ACC112 (cell line): Measurements from ENCODE around the gene SATB2.

Source experiments
- H2AFZ ChIP-seq: fragments of 200-600 bp; sonication (generic); one replicate; pipeline ENCODE4 v1.6.0; 2017; ENCODE audit warnings: antibody characterized with exemption, low read length; ENCODE audit not compliant: unreplicated experiment
- H3K27ac ChIP-seq: fragments of 200-600 bp; sonication (generic); 2 replicates; pipeline ENCODE4 v1.5.1; 2014; ENCODE audit warnings: low read depth, mild to moderate bottlenecking, antibody characterized with exemption, low read length, moderate library complexity
- H3K27me3 ChIP-seq: fragments of 200-600 bp; sonication (generic); 2 replicates; pipeline ENCODE4 v1.6.1; 2014; ENCODE audit warnings: mild to moderate bottlenecking, antibody characterized with exemption, low read length, moderate library complexity, mixed read lengths; ENCODE audit not compliant: insufficient read depth
- H3K36me3 ChIP-seq: fragments of 200-600 bp; sonication (generic); 2 replicates; pipeline ENCODE4 v1.6.1; 2016; ENCODE audit warnings: mild to moderate bottlenecking, antibody characterized with exemption, low read length, moderate library complexity, mixed read lengths; ENCODE audit not compliant: insufficient read depth
- H3K4me1 ChIP-seq: fragments of 200-600 bp; sonication (generic); one replicate; pipeline ENCODE4 v1.6.1; 2016; ENCODE audit warnings: low read length, mixed read lengths; ENCODE audit not compliant: insufficient read depth, unreplicated experiment, control insufficient read depth
- H3K4me3 ChIP-seq: fragments of 200-600 bp; sonication (generic); 2 replicates; pipeline ENCODE4 v1.5.1; 2014; ENCODE audit warnings: mild to moderate bottlenecking, low read depth, low read length
- H3K79me2 ChIP-seq: fragments of 200-600 bp; sonication (generic); one replicate; pipeline ENCODE4 v1.6.0; 2016; ENCODE audit warnings: low read length; ENCODE audit not compliant: control insufficient read depth, unreplicated experiment, insufficient read depth

Gene SATB2

GRCh38 chr2:199465390-199465789 is 7.7 kb upstream of the SATB2 start:
- peaks cover 75% of the 10 kb centered on the region for H3K27me3 ChIP-seq
- peaks cover 7% of the 10 kb centered on the region for H3K4me1 ChIP-seq
- no peaks in the 10 kb centered on the region for H3K79me2 ChIP-seq
- no peak overlapping the region for H3K4me3 ChIP-seq
- H2AFZ ChIP-seq = no peak overlapping the region
- no peaks in the 10 kb centered on the region for H3K36me3 ChIP-seq
- no peak overlapping the region for H3K27ac ChIP-seq

GRCh38 chr2:199464606-199465352 is 7.0 kb upstream of the SATB2 start:
- Histone ChIP-seq H2AFZ (no peak overlapping the region), H3K79me2 (no peaks in the 10 kb centered on the region), H3K27me3 (peaks cover 69% of the 10 kb centered on the region), H3K36me3 (no peaks in the 10 kb centered on the region), H3K27ac (no peak overlapping the region), H3K4me1 (peaks cover 7% of the 10 kb centered on the region), H3K4me3 (peak overlapping the region; percentile 85; the same call in 1 of the 2 replicates)

GRCh38 chr2:199463708-199464605 is 6.2 kb upstream of the SATB2 start:
- Histone ChIP-seq H3K4me3 (peak overlapping the region; percentile 85), H3K27ac (no peak overlapping the region), H3K36me3 (no peaks in the 10 kb centered on the region), H3K4me1 (peaks cover 7% of the 10 kb centered on the region), H3K27me3 (peaks cover 61% of the 10 kb centered on the region), H2AFZ (peak overlapping the region; percentile 59), H3K79me2 (no peaks in the 10 kb centered on the region)

GRCh38 chr2:199462956-199463692 is 5.4 kb upstream of the SATB2 start:
- Histone ChIP-seq H3K4me3 (peak overlapping the region; percentile 85), H2AFZ (peak overlapping the region; percentile 59), H3K27me3 (peaks cover 53% of the 10 kb centered on the region), H3K79me2 (no peaks in the 10 kb centered on the region), H3K27ac (no peak overlapping the region), H3K4me1 (peaks cover 7% of the 10 kb centered on the region), H3K36me3 (no peaks in the 10 kb centered on the region)

- Histone ChIP-seq H3K27me3 (peaks cover 46% of the 10 kb centered on the region), H3K27ac (no peak overlapping the region), H3K79me2 (no peaks in the 10 kb centered on the region), H2AFZ (peak overlapping the region; percentile 59), H3K36me3 (no peaks in the 10 kb centered on the region), H3K4me1 (peaks cover 7% of the 10 kb centered on the region), H3K4me3 (peak overlapping the region; percentile 85)
Observed at GRCh38 chr2:199462347-199462955, 4.7 kb upstream of the SATB2 start.

- peak overlapping the region; percentile 99 for H3K4me3 ChIP-seq
- H2AFZ ChIP-seq = no peak overlapping the region
- H3K27ac ChIP-seq = no peak overlapping the region
- peaks cover 40% of the 10 kb centered on the region for H3K27me3 ChIP-seq
- H3K36me3 ChIP-seq = no peaks in the 10 kb centered on the region
- peaks cover 7% of the 10 kb centered on the region for H3K4me1 ChIP-seq
- H3K79me2 ChIP-seq = no peaks in the 10 kb centered on the region
Observed at GRCh38 chr2:199461711-199462346, 4.1 kb upstream of the SATB2 start.

- peaks cover 32% of the 10 kb centered on the region for H3K27me3 ChIP-seq
- peaks cover 7% of the 10 kb centered on the region for H3K4me1 ChIP-seq
- H3K79me2 ChIP-seq = peaks cover 5% of the 10 kb centered on the region
- peak overlapping the region; percentile 33 for H2AFZ ChIP-seq
- H3K36me3 ChIP-seq = no peaks in the 10 kb centered on the region
- H3K27ac ChIP-seq = peak overlapping the region; percentile 59
- peak overlapping the region; percentile 99 for H3K4me3 ChIP-seq
Observed at GRCh38 chr2:199460846-199461710, 3.3 kb upstream of the SATB2 start.

GRCh38 chr2:199460101-199460671 is 2.4 kb upstream of the SATB2 start:
- peaks cover 11% of the 10 kb centered on the region for H3K79me2 ChIP-seq
- peak overlapping the region; percentile 83 for H2AFZ ChIP-seq
- peaks cover 11% of the 10 kb centered on the region for H3K4me1 ChIP-seq
- H3K27ac ChIP-seq = peak overlapping the region; percentile 59
- H3K36me3 ChIP-seq = no peaks in the 10 kb centered on the region
- peak overlapping the region; percentile 99 for H3K4me3 ChIP-seq
- peaks cover 23% of the 10 kb centered on the region for H3K27me3 ChIP-seq
